Astrocyte (in vitro differentiated cells and primary cell): ENCODE measurements around the gene GPRIN1.

Experiments
- CTCF ChIP-seq: IDR thresholded peaks from 2 replicates; pipeline ENCODE4 v1.5.1; 2011; ENCODE audit warnings: low read depth, mild to moderate bottlenecking, inconsistent platforms, low read length, moderate library complexity; ENCODE audit not compliant: insufficient read depth
- EZH2 ChIP-seq: IDR thresholded peaks from 2 replicates; pipeline ENCODE4 v1.6.1; 2012; ENCODE audit warnings: mild to moderate bottlenecking, low read length, inconsistent platforms; ENCODE audit not compliant: insufficient read depth

DNA sequence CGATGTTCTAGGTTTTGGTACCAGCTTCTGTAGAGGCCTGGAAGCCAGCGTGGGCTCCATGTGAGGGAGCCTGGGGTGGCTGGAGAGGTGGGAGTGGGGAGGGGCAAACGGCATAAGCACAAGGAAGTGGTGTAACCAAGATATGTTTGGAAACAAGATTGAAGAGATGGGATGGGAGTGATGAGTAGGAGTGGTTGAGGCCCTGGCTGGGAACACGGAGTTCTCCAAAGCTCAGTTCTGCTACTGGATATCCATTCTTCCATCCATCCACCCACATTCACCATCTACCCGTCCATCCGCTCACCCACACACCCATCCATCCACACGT is 49.5 kb upstream of the GPRIN1 start:
- TF ChIP-seq CTCF = no peak
- TF ChIP-seq EZH2 = no peak
